SK-N-SH (cell line): Measurements from ENCODE around the gene IFNL2. TPM values are rescaled to one million over a fixed set of nuclear protein-coding genes. Genes with fewer than 3 reads are reported as not detected.

Experiments
- CTCF ChIA-PET: fragments of 300-600, 350-600 bp; formaldehyde crosslinking; extraction: SDS; loops from one replicate; lab custom pipeline; 2021; lab: Yijun Ruan, JAX
- POLR2A ChIA-PET: fragments of 350-600 bp; sonication (Branson Sonifier 250); formaldehyde crosslinking; extraction: SDS; loops from one replicate; lab custom pipeline; 2020; ENCODE audit warnings: antibody characterized with exemption, inconsistent platforms; lab: Yijun Ruan, JAX
- DNase-seq: peaks from one replicate; pipeline ENCODE4 v3.0.0; 2012
- H2AFZ ChIP-seq: fragments of 200-600 bp; sonication (generic); 2 replicates; pipeline ENCODE4 v1.8.1; 2016; ENCODE audit warnings: antibody characterized with exemption, mild to moderate bottlenecking, low read depth
- H3F3A ChIP-seq: fragments of 200-600 bp; sonication (generic); replicated peaks from 2 replicates; pipeline ENCODE3; 2016; ENCODE audit warnings: antibody characterized with exemption, mild to moderate bottlenecking; ENCODE audit not compliant: insufficient read depth
- H3K27ac ChIP-seq, 2 experiments: fragments of 200-500 bp in 1 of 2; fragments of 200-600 bp in 1 of 2; sonication (Bioruptor generic) in 1 of 2; sonication (generic), shearing (Covaris generic) in 1 of 2; 2 replicates each; pipeline versions ENCODE4 v1.5.1 to v1.6.1; 2014 to 2016; ENCODE audit warnings: low read depth in 2 of 2, inconsistent platforms in 1 of 2, low read length in 1 of 2, mild to moderate bottlenecking in 1 of 2, mixed read lengths in 1 of 2
- H3K27me3 ChIP-seq: fragments of 200-600 bp; sonication (generic), shearing (Covaris generic); 2 replicates; pipeline ENCODE4 v1.6.1; 2016; ENCODE audit warnings: mixed run types; ENCODE audit not compliant: insufficient read depth
- H3K36me3 ChIP-seq, 2 experiments: fragments of 200-500 bp in 1 of 2; fragments of 200-600 bp in 1 of 2; sonication (Bioruptor generic) in 1 of 2; sonication (generic) in 1 of 2; replicated peaks in 1 of 2; 2 replicates each; pipeline versions ENCODE3 to v1.5.1; 2014 to 2016; ENCODE audit warnings: low read length in 1 of 2, mild to moderate bottlenecking in 1 of 2; ENCODE audit not compliant: insufficient read depth in 2 of 2, control insufficient read depth in 1 of 2
- H3K4me1 ChIP-seq, 2 experiments: fragments of 200-500 bp in 1 of 2; fragments of 200-600 bp in 1 of 2; sonication (Bioruptor generic) in 1 of 2; sonication (generic), shearing (Covaris generic) in 1 of 2; 2 replicates each; pipeline versions ENCODE4 v1.5.1 to v1.6.1; 2014 to 2016; ENCODE audit warnings: low read depth in 1 of 2, low read length in 1 of 2, mixed run types in 1 of 2; ENCODE audit not compliant: insufficient read depth in 2 of 2, control insufficient read depth in 1 of 2
- H3K4me2 ChIP-seq: fragments of 200-600 bp; sonication (generic), shearing (Covaris generic); 2 replicates; pipeline ENCODE4 v1.6.1; 2017; ENCODE audit warnings: mixed run types
- H3K4me3 ChIP-seq, 2 experiments: fragments of 200-500 bp in 1 of 2; fragments of 200-600 bp in 1 of 2; sonication (Bioruptor generic) in 1 of 2; sonication (generic), shearing (Covaris generic) in 1 of 2; 2 replicates each; pipeline versions ENCODE4 v1.5.1 to v1.8.1; 2014 to 2016; ENCODE audit warnings: low read depth in 2 of 2, inconsistent platforms in 1 of 2, low read length in 1 of 2, mild to moderate bottlenecking in 1 of 2, mixed read lengths in 1 of 2, moderate library complexity in 1 of 2
- H3K79me2 ChIP-seq: fragments of 200-600 bp; sonication (generic); 2 replicates; pipeline ENCODE4 v1.8.1; 2017; ENCODE audit warnings: mild to moderate bottlenecking; ENCODE audit not compliant: insufficient read depth
- H3K9ac ChIP-seq: fragments of 200-600 bp; sonication (generic); 2 replicates; pipeline ENCODE4 v1.6.1; 2017; ENCODE audit warnings: mixed run types
- H3K9me2 ChIP-seq: fragments of 200-600 bp; sonication (generic); 2 replicates; pipeline ENCODE4 v1.6.1; 2017; ENCODE audit warnings: mixed run types
- H3K9me3 ChIP-seq: fragments of 200-600 bp; sonication (generic); 2 replicates; pipeline ENCODE4 v1.6.1; 2017; ENCODE audit warnings: mixed run types, mild to moderate bottlenecking, moderate library complexity
- H4K20me1 ChIP-seq: fragments of 200-600 bp; sonication (generic); 2 replicates; pipeline ENCODE4 v1.6.1; 2017; ENCODE audit warnings: mild to moderate bottlenecking, mixed run types; ENCODE audit not compliant: insufficient read depth
- CHD2 ChIP-seq: fragments of 150-350 bp; IDR thresholded peaks from 2 replicates; pipeline ENCODE4 v1.6.1; 2018; ENCODE audit warnings: low read length; ENCODE audit not compliant: partially characterized antibody
- EP300 ChIP-seq, 2 experiments: IDR thresholded peaks; 2 replicates each; pipeline versions ENCODE4 v1.4.0 to v1.6.1; 2012; ENCODE audit warnings: borderline replicate concordance in 1 of 2, low read depth in 1 of 2, low read length in 1 of 2
- EZH2phosphoT487 ChIP-seq: fragments of 200-600 bp; sonication (generic); IDR thresholded peaks from 2 replicates; pipeline ENCODE4 v1.6.1; 2017; ENCODE audit warnings: low read depth, mixed run types, mild to moderate bottlenecking, antibody characterized with exemption, moderate library complexity, borderline replicate concordance
- FOSL2 ChIP-seq: IDR thresholded peaks from 2 replicates; pipeline ENCODE4 v1.4.0; 2012; ENCODE audit warnings: low read depth, mild to moderate bottlenecking, moderate library complexity, borderline replicate concordance
- FOXJ3 ChIP-seq: sonication (generic); formaldehyde crosslinking; IDR thresholded peaks from 2 replicates; pipeline ENCODE4 v1.5.1; 2020; ENCODE audit warnings: mild to moderate bottlenecking, missing genetic modification reagents
- GATA2 ChIP-seq: sonication (generic); formaldehyde crosslinking; IDR thresholded peaks from 2 replicates; pipeline ENCODE4 v1.5.0; 2020; ENCODE audit warnings: mild to moderate bottlenecking, missing genetic modification reagents
- IRF3 ChIP-seq: fragments of 150-350 bp; IDR thresholded peaks from 2 replicates; pipeline ENCODE4 v1.6.1; 2016; ENCODE audit warnings: mild to moderate bottlenecking, low read depth, low read length
- JUND ChIP-seq: IDR thresholded peaks from 2 replicates; pipeline ENCODE4 v1.4.0; 2012
- MEF2A ChIP-seq: IDR thresholded peaks from 2 replicates; pipeline ENCODE4 v1.4.0; 2012; ENCODE audit warnings: low read depth, borderline replicate concordance
- MXI1 ChIP-seq: IDR thresholded peaks from 2 replicates; pipeline ENCODE4 v1.6.1; 2012; ENCODE audit warnings: mild to moderate bottlenecking, low read depth, low read length, improper control_type of control experiment
- RCOR1 ChIP-seq: fragments of 150-350 bp; IDR thresholded peaks from 2 replicates; pipeline ENCODE4 v1.6.1; 2017; ENCODE audit warnings: antibody characterized with exemption, low read length
- REST ChIP-seq: IDR thresholded peaks from 2 replicates; pipeline ENCODE4 v1.6.1; 2012; ENCODE audit warnings: mild to moderate bottlenecking, low read depth, low read length, moderate library complexity
- RFX5 ChIP-seq: IDR thresholded peaks from 2 replicates; pipeline ENCODE4 v1.6.1; 2012; ENCODE audit warnings: mild to moderate bottlenecking, improper control_type of control experiment, low read length
- RXRA ChIP-seq: IDR thresholded peaks from 2 replicates; pipeline ENCODE4 v1.4.0; 2012; ENCODE audit warnings: low read depth, mild to moderate bottlenecking, borderline replicate concordance
- SMC3 ChIP-seq: IDR thresholded peaks from 2 replicates; pipeline ENCODE4 v1.6.1; 2012; ENCODE audit warnings: low read depth, low read length, improper control_type of control experiment
- TCF12 ChIP-seq: IDR thresholded peaks from 2 replicates; pipeline ENCODE4 v1.4.0; 2012
- WGBS: methylation state at CpG from one replicate; pipeline ENCODE4 v1.1.6; 2017; ENCODE audit warnings: low lambda C conversion rate; 5-methylcytosine and 5-hydroxymethylcytosine counted together
- polyA plus RNA-seq, 3 experiments: library from polyadenylated mRNA; depleted of rRNA; stranded (reverse); fragments of >200 nt; gene quantifications; 2 replicates each; pipeline ENCODE4 v1.2.3, GENCODE V29; 2012

IFNL2 gene
- polyA plus RNA-seq, 1 of the 3 experiments (the other 2 are of a cell fraction): not detected

- Histone ChIP-seq H3K9ac (no peak overlapping the region), H3K79me2 (no peaks in the 10 kb centered on the region)
- TF ChIP-seq REST (no peak), RFX5 (no peak), MXI1 (no peak), IRF3 (no peak), JUND (no peak), TCF12 (no peak), RCOR1 (no peak)
- TF ChIP-seq, all 33 proteins: peak for 0
- Histone ChIP-seq H3K27ac (no peak overlapping the region), H3F3A (no peaks in the 10 kb centered on the region), H3K27me3 (peaks cover 5% of the 10 kb centered on the region; the same call in 1 of the 2 replicates), H3K4me3 (no peak overlapping the region), H3K4me1 (no peaks in the 10 kb centered on the region), H3K9me2 (no peaks in the 10 kb centered on the region), H3K9me3 (no peaks in the 10 kb centered on the region), H2AFZ (no peak overlapping the region), H3K36me3 (no peaks in the 10 kb centered on the region), H4K20me1 (no peaks in the 10 kb centered on the region), H3K4me2 (no peak overlapping the region)
- DNase-seq: no peak
- ChIA-PET CTCF (interaction anchor here (0.5 to 1.0 kb wide), 2 partner anchors 12 to 34 kb away, joined by 3 to 4 read pairs; no protein-coding TSS in a partner anchor), POLR2A (interaction anchor here (0.6 kb wide), 1 partner anchor 101 kb away, joined by 3 read pairs; no protein-coding TSS in a partner anchor)
- 64% methylated on average over 4 of the region's 4 CpGs for WGBS
Observed at GRCh38 chr19:39293394-39293793, 25.2 kb downstream of the IFNL2 start.

GRCh38 chr19:39296055-39296645 is 28.0 kb downstream of the IFNL2 start, which contains the start of gene IFNL1:
Gene IFNL1, plus strand, starts transcription at chr19:39296407. Its CDS starts 15 bp downstream, at chr19:39296422.
- Histone ChIP-seq H3K9me2 (no peaks in the 10 kb centered on the region), H2AFZ (no peak within 1 kb of the TSS), H4K20me1 (no peaks in the 10 kb centered on the region), H3K9ac (no peak within 1 kb of the TSS), H3K27ac (no peak within 1 kb of the TSS), H3F3A (no peaks in the 10 kb centered on the region), H3K36me3 (no peaks in the 10 kb centered on the region), H3K4me3 (no peak within 1 kb of the TSS), H3K9me3 (no peaks in the 10 kb centered on the region), H3K4me2 (no peak within 1 kb of the TSS), H3K27me3 (peaks cover 2% of the 10 kb centered on the region; the same call in 1 of the 2 replicates), H3K79me2 (no peaks in the 10 kb centered on the region), H3K4me1 (no peaks in the 10 kb centered on the region)
- 59% methylated on average over 8 of the region's 11 CpGs for WGBS
- ChIA-PET POLR2A (interaction anchor here (0.5 kb wide), 1 partner anchor 480 kb away, joined by 3 read pairs; no protein-coding TSS in a partner anchor), CTCF (interaction anchor here (0.7 to 1.5 kb wide), 2 partner anchors 8 to 186 kb away, joined by 3 to 4 read pairs; no protein-coding TSS in a partner anchor)
- no peak for TF ChIP-seq EP300 (IDR thresholded peaks at IDR 0.05; ENCODE audit: borderline replicate concordance in 1 of 2, low read depth in 1 of 2, low read length in 1 of 2)
- no peak for TF ChIP-seq TCF12
- TF ChIP-seq SMC3: no peak
- TF ChIP-seq REST: no peak
- no peak for TF ChIP-seq MEF2A
- TF ChIP-seq FOXJ3 (CRISPR knock-in tag): no peak
- TF ChIP-seq CHD2: no peak
- TF ChIP-seq GATA2 (CRISPR knock-in tag): no peak
- no peak for TF ChIP-seq FOSL2
- TF ChIP-seq EZH2phosphoT487: no peak
- TF ChIP-seq RCOR1: no peak
- TF ChIP-seq MXI1: no peak
- no peak for TF ChIP-seq RXRA
- no peak for DNase-seq
